Measurements from ENCODE around the gene MRAP2.
"Not testable (repeated sequence)": the region's sequence is repeated elsewhere in the genome, so short reads cannot be mapped to it uniquely, and the experiment has no call there.

Gene MRAP2

DNA sequence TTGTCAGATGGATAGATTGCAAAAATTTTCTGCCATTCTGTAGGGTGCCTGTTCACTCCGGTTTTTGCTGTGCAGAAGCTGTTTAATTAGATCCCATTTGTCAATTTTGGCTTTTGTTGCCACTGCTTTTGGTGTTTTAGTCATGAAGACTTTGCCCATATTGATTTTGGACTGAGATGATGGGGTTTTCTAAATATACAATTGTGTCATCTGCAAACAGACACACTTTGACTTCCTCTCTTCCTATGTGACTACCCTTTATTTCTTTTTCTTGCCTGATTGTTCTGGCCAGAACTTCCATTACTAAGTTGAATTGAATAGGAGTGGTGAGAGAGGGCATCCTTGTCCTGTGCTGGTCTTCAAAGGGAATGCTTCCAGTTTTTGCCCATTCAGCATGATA is 96.0 kb downstream of the MRAP2 start:
- DNase-seq (ENCODE audit: low read depth, low spot score), result not testable (repeated sequence)

DNA sequence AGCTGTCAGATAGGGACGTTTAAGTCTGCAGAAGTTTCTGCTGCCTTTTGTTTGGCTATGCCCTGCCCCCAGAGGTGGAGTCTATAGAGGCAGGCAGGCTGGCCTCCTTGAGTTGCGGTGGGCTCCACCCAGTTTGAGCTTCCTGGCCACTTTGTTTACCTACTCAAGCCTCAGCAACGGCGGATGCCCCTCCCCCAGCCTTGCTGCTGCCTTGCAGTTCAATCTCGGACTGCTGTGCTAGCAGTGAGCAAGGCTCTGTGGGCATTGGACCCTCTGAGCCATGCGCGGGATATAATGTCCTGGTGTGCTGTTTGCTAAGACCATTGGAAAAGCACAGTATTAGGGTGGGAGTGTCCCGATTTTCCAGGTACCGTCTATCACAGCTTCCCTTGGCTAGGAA is 99.8 kb downstream of the MRAP2 start:
- not testable (repeated sequence) for DNase-seq (ENCODE audit: low read depth, low spot score)

DNA sequence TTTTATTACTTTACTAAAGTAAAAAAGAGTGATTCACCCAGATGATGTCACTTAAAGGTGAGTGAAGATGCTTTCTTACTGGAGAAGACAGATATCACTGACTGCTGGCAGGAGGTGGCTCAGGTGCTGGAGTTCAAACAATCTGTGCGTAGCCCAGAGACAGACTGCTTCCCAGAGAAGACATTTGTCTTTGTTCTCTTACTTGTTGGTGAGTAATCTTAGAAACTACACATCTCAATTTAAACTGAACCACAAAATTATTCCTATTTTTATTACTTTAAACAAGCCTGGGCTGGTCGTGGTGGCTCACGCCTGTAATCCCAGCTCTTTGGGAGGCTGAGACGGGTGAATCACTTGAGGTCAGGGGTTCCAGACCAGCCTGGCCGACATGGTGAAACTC is 101.7 kb downstream of the MRAP2 start:
- no peak for DNase-seq (ENCODE audit: low read depth, low spot score)

DNA sequence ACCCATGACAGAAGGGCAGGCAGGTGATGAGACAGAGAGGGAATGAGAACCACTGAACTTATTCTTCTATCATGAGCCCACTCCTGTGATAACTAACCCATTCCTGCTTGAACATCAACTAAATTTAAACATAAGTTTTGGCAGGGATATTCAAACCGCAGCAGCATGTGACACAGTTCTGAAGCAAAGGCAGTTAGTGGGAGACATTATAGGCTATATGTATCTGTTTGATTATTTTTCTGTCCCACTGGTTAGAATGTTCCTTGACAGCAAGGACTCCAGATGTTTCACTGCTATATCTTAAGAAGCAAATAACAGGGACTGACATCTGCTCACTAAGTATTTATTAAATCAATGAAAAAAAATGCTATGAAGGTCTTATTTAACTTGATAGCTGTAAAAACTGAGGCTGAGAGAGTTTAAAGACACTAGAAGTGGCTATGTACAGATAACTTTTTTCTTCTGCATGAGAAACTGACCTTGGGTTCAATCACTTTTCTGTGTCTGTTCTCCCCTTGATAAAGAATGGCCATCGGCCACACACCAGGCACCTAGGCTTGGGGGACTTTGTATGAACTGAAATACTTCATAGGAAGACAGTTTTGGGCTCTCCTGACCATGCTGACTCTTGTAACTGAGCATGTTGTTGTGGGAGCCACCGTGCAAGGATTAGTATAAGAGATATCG is 102.9 kb downstream of the MRAP2 start:
- DNase-seq (ENCODE audit: low read depth, low spot score), result no peak

DNA sequence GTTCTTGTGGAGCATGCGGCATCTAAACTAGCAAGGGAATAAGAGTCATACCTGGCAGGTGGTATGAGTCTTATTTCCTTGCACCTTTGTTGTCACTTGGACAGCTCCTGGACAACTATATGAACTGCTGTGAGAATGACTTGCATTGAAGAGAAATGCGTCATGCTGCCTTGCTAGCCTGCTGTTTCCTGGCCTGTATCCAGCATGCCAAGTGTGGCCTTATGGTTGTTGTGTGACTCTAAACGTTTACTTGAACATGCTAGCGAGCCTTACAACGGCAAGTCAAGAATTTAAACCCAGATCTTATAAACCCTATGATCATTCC is 103.4 kb downstream of the MRAP2 start:
- DNase-seq (ENCODE audit: low read depth, low spot score), result no peak

DNA sequence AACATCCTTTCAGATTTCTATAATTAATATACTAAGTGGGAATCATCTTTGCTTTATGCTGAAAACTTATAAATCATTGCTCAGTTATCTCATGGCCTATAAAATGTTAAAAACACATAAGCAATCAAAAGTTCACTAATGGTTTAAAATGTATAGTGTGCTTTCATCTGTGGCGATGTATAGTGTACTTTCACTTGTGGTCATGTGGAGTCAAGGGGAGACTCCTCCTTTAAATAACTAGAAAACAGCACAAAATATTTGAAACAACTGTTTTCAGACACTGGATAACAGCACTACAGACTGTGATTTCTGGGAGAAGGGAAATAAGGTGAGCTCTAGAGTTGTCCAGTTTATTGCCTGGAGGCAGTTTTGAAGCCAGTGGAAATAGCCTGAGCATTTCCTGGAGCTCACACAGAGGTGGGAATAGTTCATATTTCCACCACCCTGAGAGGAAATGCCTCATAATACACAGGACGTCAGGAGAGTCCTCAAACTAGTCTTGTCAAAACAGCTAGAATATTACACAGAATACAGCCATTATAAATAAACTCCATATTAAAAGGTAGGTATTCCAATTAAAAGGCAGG is 104.5 kb downstream of the MRAP2 start:
- no peak for DNase-seq (ENCODE audit: low read depth, low spot score)

DNA sequence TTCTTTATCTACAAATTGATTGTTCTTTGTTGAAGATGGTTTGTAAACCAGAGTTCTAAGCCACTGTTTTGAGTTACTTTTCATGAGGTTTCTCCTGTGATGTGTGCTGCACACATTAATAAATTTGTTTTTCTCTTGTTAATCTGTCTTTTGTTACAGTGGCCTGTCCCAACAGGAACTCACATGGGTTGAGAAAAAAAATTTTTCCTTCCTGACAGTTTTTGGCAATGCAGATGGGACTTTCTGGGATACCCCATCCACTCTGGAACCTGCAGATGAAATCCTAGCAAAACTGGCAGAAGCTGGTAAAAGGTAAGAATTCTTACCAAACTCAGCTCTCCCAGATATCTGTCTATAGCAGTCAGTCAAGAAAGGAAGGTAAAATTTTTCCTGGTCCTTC is 105.7 kb downstream of the MRAP2 start:
- DNase-seq (ENCODE audit: low read depth, low spot score), result no peak
